GM18909 (cell line): ENCODE data around the gene BIN1.
"Not testable (repeated sequence)": the region's sequence is repeated elsewhere in the genome, so short reads cannot be mapped to it uniquely, and the experiment has no call there.

Experiments used
- ATAC-seq: cut with Tn5 transposase; IDR thresholded peaks from one replicate; pipeline ENCODE4 v1.9.1; 2021; ENCODE audit warnings: mild to moderate bottlenecking; ENCODE audit not compliant: unreplicated experiment, poor library complexity

The BIN1 gene

GRCh38 chr2:127037476-127037875, 69.5 kb downstream of the BIN1 start:
- ATAC-seq = no peak

GRCh38 chr2:127034883-127035611, 71.9 kb downstream of the BIN1 start:
- peak; percentile 85 for ATAC-seq

GRCh38 chr2:127034051-127034450, 72.9 kb downstream of the BIN1 start:
- no peak for ATAC-seq

- no peak for ATAC-seq
These were observed 74.3 kb downstream of the BIN1 start for GRCh38 chr2:127032621-127033020.

GRCh38 chr2:127029350-127030051, 77.5 kb downstream of the BIN1 start:
- ATAC-seq = no peak

- not testable (repeated sequence) for ATAC-seq
These were observed 78.2 kb downstream of the BIN1 start for GRCh38 chr2:127028745-127029144.

GRCh38 chr2:127027715-127028114, 79.2 kb downstream of the BIN1 start:
- ATAC-seq = no peak

GRCh38 chr2:127025359-127026166, 81.4 kb downstream of the BIN1 start:
- peak; percentile 98 for ATAC-seq

GRCh38 chr2:127024769-127025358, 82.1 kb downstream of the BIN1 start:
- no peak for ATAC-seq

GRCh38 chr2:127023504-127023903, 83.5 kb downstream of the BIN1 start:
- no peak for ATAC-seq

- ATAC-seq = no peak
These were observed 84.1 kb downstream of the BIN1 start for GRCh38 chr2:127022817-127023216.

GRCh38 chr2:127020536-127020935, 86.4 kb downstream of the BIN1 start:
- no peak for ATAC-seq

- ATAC-seq = no peak
These were observed 89.4 kb downstream of the BIN1 start for GRCh38 chr2:127017548-127017947.

- ATAC-seq = no peak
These were observed 90.6 kb downstream of the BIN1 start for GRCh38 chr2:127016329-127016728.

- ATAC-seq = no peak
These were observed 91.6 kb downstream of the BIN1 start for GRCh38 chr2:127015106-127015910.

GRCh38 chr2:127014630-127015029, 92.3 kb downstream of the BIN1 start:
- no peak for ATAC-seq

GRCh38 chr2:127014224-127014623, 92.7 kb downstream of the BIN1 start:
- ATAC-seq = no peak

GRCh38 chr2:127012868-127013267, 94.1 kb downstream of the BIN1 start:
- no peak for ATAC-seq

GRCh38 chr2:127012215-127012614, 94.7 kb downstream of the BIN1 start:
- ATAC-seq = no peak

GRCh38 chr2:127011796-127012195, 95.2 kb downstream of the BIN1 start:
- ATAC-seq = no peak
